DOHH2 (cell line): Measurements from ENCODE around the gene EGFLAM.

ENCODE experiments used
- H3F3A ChIP-seq: fragments of 200-600 bp; sonication (generic), shearing (Covaris generic); 2 replicates; pipeline ENCODE4 v1.6.0; 2016; ENCODE audit warnings: antibody characterized with exemption, mild to moderate bottlenecking; ENCODE audit not compliant: control insufficient read depth, insufficient read depth
- H3K27ac ChIP-seq: fragments of 200-600 bp; sonication (generic); 2 replicates; pipeline ENCODE4 v1.5.1; 2014; ENCODE audit warnings: low read depth, mild to moderate bottlenecking, low read length, moderate library complexity
- H3K27me3 ChIP-seq: fragments of 200-600 bp; sonication (generic); 2 replicates; pipeline ENCODE4 v1.6.1; 2014; ENCODE audit warnings: mild to moderate bottlenecking, low read length, mixed read lengths; ENCODE audit not compliant: control insufficient read depth
- H3K36me3 ChIP-seq: fragments of 200-600 bp; sonication (generic); 2 replicates; pipeline ENCODE4 v1.6.1; 2014; ENCODE audit warnings: mild to moderate bottlenecking, low read length, moderate library complexity, mixed read lengths; ENCODE audit not compliant: control insufficient read depth
- H3K4me1 ChIP-seq: fragments of 200-600 bp; sonication (generic); 2 replicates; pipeline ENCODE4 v1.6.1; 2014; ENCODE audit warnings: mild to moderate bottlenecking, low read length, mixed read lengths; ENCODE audit not compliant: control insufficient read depth
- H3K4me2 ChIP-seq: fragments of 200-600 bp; sonication (generic); 2 replicates; pipeline ENCODE4 v1.6.0; 2014; ENCODE audit warnings: mild to moderate bottlenecking, low read length, moderate library complexity
- H3K4me3 ChIP-seq: fragments of 200-600 bp; sonication (generic); 2 replicates; pipeline ENCODE4 v1.5.1; 2014; ENCODE audit warnings: mild to moderate bottlenecking, low read length, mixed read lengths
- H3K79me2 ChIP-seq: fragments of 200-600 bp; sonication (generic); 2 replicates; pipeline ENCODE4 v1.6.1; 2014; ENCODE audit warnings: mild to moderate bottlenecking, low read length, mixed read lengths; ENCODE audit not compliant: control insufficient read depth
- H3K9me2 ChIP-seq: fragments of 200-600 bp; sonication (generic); replicated peaks from 2 replicates; pipeline ENCODE4 v1.6.1; 2014; ENCODE audit warnings: mild to moderate bottlenecking, low read length, mixed read lengths; ENCODE audit not compliant: control insufficient read depth
- H3K9me3 ChIP-seq: fragments of 200-600 bp; sonication (generic); 2 replicates; pipeline ENCODE4 v1.6.1; 2014; ENCODE audit warnings: antibody characterized with exemption, low read length, mixed read lengths; ENCODE audit not compliant: control insufficient read depth, insufficient read depth
- H4K20me1 ChIP-seq: fragments of 200-600 bp; sonication (generic); 2 replicates; pipeline ENCODE4 v1.6.0; 2014; ENCODE audit warnings: low read depth, mild to moderate bottlenecking, antibody characterized with exemption, low read length, moderate library complexity; ENCODE audit not compliant: control insufficient read depth, insufficient read depth
- EZH2phosphoT487 ChIP-seq: fragments of 200-600 bp; sonication (generic); IDR thresholded peaks from 2 replicates; pipeline ENCODE4 v1.6.1; 2017; ENCODE audit warnings: borderline replicate concordance, mild to moderate bottlenecking, antibody characterized with exemption, low read length, moderate library complexity, mixed read lengths
- TF ChIP-seq, protein P1 (sequence below): fragments of 200-600 bp; sonication (generic); IDR thresholded peaks from one replicate; pipeline ENCODE4 v1.5.1; 2014; ENCODE audit warnings: antibody characterized with exemption, mild to moderate bottlenecking, low read depth, low read length; ENCODE audit not compliant: poor library complexity, severe bottlenecking

Gene EGFLAM

DNA sequence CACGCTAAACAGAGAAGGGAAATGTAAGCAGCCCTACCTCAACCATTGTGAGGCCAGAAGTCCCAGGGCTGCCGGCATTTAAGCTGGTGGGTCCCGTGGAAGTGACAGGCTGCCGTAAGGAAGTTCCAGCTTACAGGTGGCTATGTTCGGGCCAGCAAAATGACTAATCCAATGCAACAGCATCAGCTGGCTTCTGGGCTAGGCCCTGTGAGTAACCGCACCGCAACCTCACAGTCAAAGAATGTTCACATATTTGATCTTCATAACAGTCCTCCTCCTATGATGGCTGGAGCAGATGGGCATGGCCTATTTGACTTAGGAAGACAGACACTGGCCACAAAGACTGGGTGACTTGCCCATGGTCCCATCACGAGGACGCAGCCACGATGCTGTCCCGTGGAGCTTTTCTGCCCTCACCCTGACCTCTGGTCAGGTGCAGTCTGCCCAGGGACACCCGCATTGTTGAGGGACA, 209.9 kb downstream of the EGFLAM start:
- H3K4me2 ChIP-seq: no peak overlapping the region
- no peak overlapping the region for H3K27ac ChIP-seq
- no peaks in the 10 kb centered on the region for H3F3A ChIP-seq
- H3K4me3 ChIP-seq: no peak overlapping the region
- TF ChIP-seq, protein P1, sequence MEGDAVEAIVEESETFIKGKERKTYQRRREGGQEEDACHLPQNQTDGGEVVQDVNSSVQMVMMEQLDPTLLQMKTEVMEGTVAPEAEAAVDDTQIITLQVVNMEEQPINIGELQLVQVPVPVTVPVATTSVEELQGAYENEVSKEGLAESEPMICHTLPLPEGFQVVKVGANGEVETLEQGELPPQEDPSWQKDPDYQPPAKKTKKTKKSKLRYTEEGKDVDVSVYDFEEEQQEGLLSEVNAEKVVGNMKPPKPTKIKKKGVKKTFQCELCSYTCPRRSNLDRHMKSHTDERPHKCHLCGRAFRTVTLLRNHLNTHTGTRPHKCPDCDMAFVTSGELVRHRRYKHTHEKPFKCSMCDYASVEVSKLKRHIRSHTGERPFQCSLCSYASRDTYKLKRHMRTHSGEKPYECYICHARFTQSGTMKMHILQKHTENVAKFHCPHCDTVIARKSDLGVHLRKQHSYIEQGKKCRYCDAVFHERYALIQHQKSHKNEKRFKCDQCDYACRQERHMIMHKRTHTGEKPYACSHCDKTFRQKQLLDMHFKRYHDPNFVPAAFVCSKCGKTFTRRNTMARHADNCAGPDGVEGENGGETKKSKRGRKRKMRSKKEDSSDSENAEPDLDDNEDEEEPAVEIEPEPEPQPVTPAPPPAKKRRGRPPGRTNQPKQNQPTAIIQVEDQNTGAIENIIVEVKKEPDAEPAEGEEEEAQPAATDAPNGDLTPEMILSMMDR: no peak
- no peaks in the 10 kb centered on the region for H4K20me1 ChIP-seq
- H3K27me3 ChIP-seq: peaks cover 12% of the 10 kb centered on the region
- no peaks in the 10 kb centered on the region for H3K9me2 ChIP-seq
- no peaks in the 10 kb centered on the region for H3K4me1 ChIP-seq
- no peaks in the 10 kb centered on the region for H3K36me3 ChIP-seq
- no peaks in the 10 kb centered on the region for H3K79me2 ChIP-seq
- H3K9me3 ChIP-seq: no peaks in the 10 kb centered on the region

DNA sequence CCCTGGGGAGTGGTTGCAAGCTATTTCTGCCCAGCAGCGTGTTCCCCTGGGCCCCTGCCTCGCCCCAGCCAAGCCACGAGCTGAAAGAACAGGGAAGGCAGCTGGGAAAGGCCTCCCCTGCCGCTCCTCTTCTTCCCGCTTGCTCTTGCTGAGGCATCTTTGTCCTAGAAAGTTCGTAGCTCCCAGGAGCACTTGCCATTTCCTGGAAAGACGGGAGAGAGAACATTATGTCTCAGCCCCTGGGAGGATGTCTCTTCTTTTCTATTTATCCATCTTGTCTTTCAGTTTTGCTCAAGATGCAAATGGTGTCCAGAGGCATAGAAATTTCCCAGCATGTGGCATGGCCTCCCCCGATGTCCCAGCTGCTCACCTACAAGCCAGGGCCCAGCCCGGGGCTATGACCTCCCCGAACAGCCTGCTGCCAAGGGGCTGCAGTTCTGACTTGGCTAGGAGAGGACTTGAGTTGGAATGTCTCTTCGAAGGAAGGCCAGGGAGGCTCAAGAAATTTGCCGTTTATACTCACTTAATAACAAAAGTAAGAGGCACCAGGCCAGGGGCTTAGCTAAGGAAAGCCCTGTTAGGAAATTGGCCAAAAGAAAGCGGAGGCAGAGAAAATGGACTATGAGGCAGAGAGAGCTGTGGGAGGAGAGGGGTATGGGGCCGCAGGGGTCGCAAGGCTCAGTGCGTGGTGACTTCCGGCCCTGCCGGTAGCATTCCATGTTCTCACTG, 210.8 kb downstream of the EGFLAM start:
- Histone ChIP-seq H3K4me3 (no peak overlapping the region), H3K36me3 (no peaks in the 10 kb centered on the region), H3K27ac (no peak overlapping the region), H3K4me1 (no peaks in the 10 kb centered on the region), H3K9me3 (no peaks in the 10 kb centered on the region), H3F3A (no peaks in the 10 kb centered on the region), H3K9me2 (no peaks in the 10 kb centered on the region), H3K4me2 (no peak overlapping the region), H4K20me1 (no peaks in the 10 kb centered on the region), H3K79me2 (no peaks in the 10 kb centered on the region), H3K27me3 (peaks cover 16% of the 10 kb centered on the region; the same call in 1 of the 2 replicates)
- TF ChIP-seq EZH2phosphoT487: no peak
- TF ChIP-seq, protein P1: no peak

DNA sequence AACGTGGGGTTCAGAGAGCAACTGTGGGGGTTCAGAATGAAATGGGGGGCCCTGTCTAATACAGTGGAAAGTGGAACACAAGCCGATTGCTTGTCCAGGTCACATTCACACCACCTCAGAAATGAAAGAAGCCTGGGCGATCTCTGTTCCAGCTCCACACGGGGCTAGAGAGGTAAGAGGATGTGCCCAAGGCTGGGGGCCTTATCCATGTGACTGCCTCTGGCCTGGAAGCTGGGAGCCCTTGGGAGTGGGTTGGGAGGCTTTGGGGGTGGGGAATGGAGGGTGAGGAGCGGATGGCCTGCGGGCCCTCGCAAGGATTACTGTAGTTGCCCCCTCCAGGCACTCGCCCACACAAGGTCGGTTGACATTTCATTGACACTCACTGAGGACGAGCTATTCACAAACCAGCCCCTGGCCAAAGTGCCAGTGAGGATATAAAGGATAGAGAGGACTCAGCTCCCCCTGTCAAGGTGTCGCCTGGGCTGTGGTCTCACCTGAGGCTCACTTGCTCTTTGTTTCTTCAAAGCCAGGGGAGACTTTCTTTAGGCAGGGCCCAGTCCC, 211.4 kb downstream of the EGFLAM start:
- no peaks in the 10 kb centered on the region for H3K36me3 ChIP-seq

More for the DNA sequence above, 211.4 kb downstream of the EGFLAM start:
- Histone ChIP-seq H3K9me3 (no peaks in the 10 kb centered on the region), H3F3A (no peaks in the 10 kb centered on the region), H3K4me1 (no peaks in the 10 kb centered on the region), H3K4me3 (no peak overlapping the region), H3K79me2 (no peaks in the 10 kb centered on the region), H3K4me2 (no peak overlapping the region), H3K9me2 (no peaks in the 10 kb centered on the region), H3K27ac (no peak overlapping the region), H4K20me1 (no peaks in the 10 kb centered on the region), H3K27me3 (peaks cover 17% of the 10 kb centered on the region; the same call in 1 of the 2 replicates)
- TF ChIP-seq, protein P1: no peak
- no peak for TF ChIP-seq EZH2phosphoT487
